Measurements from ENCODE around the gene SALL2. TPM values are rescaled to one million over a fixed set of nuclear protein-coding genes. Genes with fewer than 3 reads are reported as not detected.
A peak's percentile ranks its signal among the peaks of the same experiment; 100 is the strongest.

SALL2 gene
- 10 to 100 TPM in 1 of 2 donors, 1 to 10 TPM in 1; 10.0 to 10.2 TPM for total RNA-seq
- polyA plus RNA-seq: 1 to 10 TPM; 2.9 to 6.1 TPM
- long read RNA-seq, donor 1, transcript SALL2-202 (2 exons, 659 nt): major isoform, 18 of 18 reads
- long read RNA-seq, donor 1, partial matches to known transcripts: 0 of 18 reads
- long read RNA-seq, donor 1, other reads (novel, unspliced or antisense): 0 of 18 reads
- long read RNA-seq, donor 2, full-length matches to known transcripts: 4 of 4 reads
- long read RNA-seq, donor 2, partial matches to known transcripts: 0 of 4 reads
- long read RNA-seq, donor 2, other reads (novel, unspliced or antisense): 0 of 4 reads
- long read RNA-seq, donor 3, transcript SALL2-202 (2 exons, 659 nt): major isoform, 7 of 7 reads
- long read RNA-seq, donor 3, partial matches to known transcripts: 0 of 7 reads
- long read RNA-seq, donor 3, other reads (novel, unspliced or antisense): 0 of 7 reads
- long read RNA-seq, donor 4, full-length matches to known transcripts: 8 of 8 reads
- long read RNA-seq, donor 4, partial matches to known transcripts: 0 of 8 reads
- long read RNA-seq, donor 4, other reads (novel, unspliced or antisense): 0 of 8 reads
- long read RNA-seq, donor 5, full-length matches to known transcripts: 12 of 32 reads
- long read RNA-seq, donor 5, partial matches to known transcripts: 20 of 32 reads
- long read RNA-seq, donor 5, other reads (novel, unspliced or antisense): 0 of 32 reads

GRCh38 chr14:21525962-21526671 is at the start of gene SALL2:
TSS of gene SALL2 (minus strand) at chr14:21526346. CDS start at chr14:21526127, 219 bp downstream.
- H3K27ac ChIP-seq (ENCODE audit: low read depth in 1 of 2, low read length in 1 of 2): peak within 1 kb of the TSS in 1 of 2 donors; percentile 11

GRCh38 chr14:21575661-21576060 is 49.5 kb upstream of the SALL2 start:
- H3K9ac ChIP-seq (ENCODE audit: insufficient read depth in 1 of 2, low read length in 2 of 2): no peak overlapping the region
- H3K27ac ChIP-seq (ENCODE audit: low read depth in 1 of 2, low read length in 1 of 2): no peak overlapping the region
- DNase-seq: no peak
- no peaks in the 10 kb centered on the region for H3K9me3 ChIP-seq (ENCODE audit: control insufficient read depth in 4 of 4, insufficient read depth in 3 of 4, low read length in 3 of 4)
- 73 to 88% methylated on average over 6 of the region's 6 CpGs for WGBS, 2 donors
- no peaks in the 10 kb centered on the region for H3K4me1 ChIP-seq (ENCODE audit: control insufficient read depth in 5 of 5, insufficient read depth in 5 of 5, low read length in 5 of 5)
- no peaks in the 10 kb centered on the region for H3K27me3 ChIP-seq (ENCODE audit: control insufficient read depth in 3 of 3, insufficient read depth in 3 of 3, low read length in 2 of 3)
- ATAC-seq (ENCODE audit: insufficient read depth, low FRiP score): no peak
- H3K4me3 ChIP-seq: no peak overlapping the region
- H3K36me3 ChIP-seq (ENCODE audit: control insufficient read depth in 4 of 4, insufficient read depth in 4 of 4, low read length in 4 of 4): no peaks in the 10 kb centered on the region
- no peak for TF ChIP-seq CTCF (IDR thresholded peaks at IDR 0.05; ENCODE audit: control extremely low read depth, extremely low read depth)

More at GRCh38 chr14:21525962-21526671, at the start of gene SALL2:
- ATAC-seq (ENCODE audit: insufficient read depth, low FRiP score) (peak; percentile 85), DNase-seq (peak; percentile 93 to 95 (median 93))
- H3K9ac ChIP-seq (ENCODE audit: insufficient read depth in 1 of 2, low read length in 2 of 2): peak within 1 kb of the TSS in 1 of 2 donors; percentile 68
- peaks cover 0 to 18% (median 3%) of the 10 kb centered on the region in 4 donors for H3K36me3 ChIP-seq (ENCODE audit: control insufficient read depth in 4 of 4, insufficient read depth in 4 of 4, low read length in 4 of 4)
- H3K4me1 ChIP-seq (ENCODE audit: control insufficient read depth in 5 of 5, insufficient read depth in 5 of 5, low read length in 5 of 5): peaks cover 0 to 12% (median 4%) of the 10 kb centered on the region in 5 donors
- H3K4me3 ChIP-seq: peak within 1 kb of the TSS; percentile 59
- peaks cover 0 to 3% (median 2%) of the 10 kb centered on the region in 3 donors for H3K27me3 ChIP-seq (ENCODE audit: control insufficient read depth in 3 of 3, insufficient read depth in 3 of 3, low read length in 2 of 3)
- 0 to 1% methylated on average over 39 to 43 of the region's 43 CpGs for WGBS, 2 donors
- TF ChIP-seq CTCF (IDR thresholded peaks at IDR 0.05; ENCODE audit: control extremely low read depth, extremely low read depth): no peak
- no peaks in the 10 kb centered on the region for H3K9me3 ChIP-seq (ENCODE audit: control insufficient read depth in 4 of 4, insufficient read depth in 3 of 4, low read length in 3 of 4)

- Histone ChIP-seq H3K9ac (ENCODE audit: insufficient read depth in 1 of 2, low read length in 2 of 2) (no peak overlapping the region), H3K27ac (ENCODE audit: low read depth in 1 of 2, low read length in 1 of 2) (no peak overlapping the region), H3K9me3 (ENCODE audit: control insufficient read depth in 4 of 4, insufficient read depth in 3 of 4, low read length in 3 of 4) (no peaks in the 10 kb centered on the region), H3K27me3 (ENCODE audit: control insufficient read depth in 3 of 3, insufficient read depth in 3 of 3, low read length in 2 of 3) (no peaks in the 10 kb centered on the region), H3K4me3 (no peak overlapping the region), H3K4me1 (ENCODE audit: control insufficient read depth in 5 of 5, insufficient read depth in 5 of 5, low read length in 5 of 5) (no peaks in the 10 kb centered on the region), H3K36me3 (ENCODE audit: control insufficient read depth in 4 of 4, insufficient read depth in 4 of 4, low read length in 4 of 4) (no peaks in the 10 kb centered on the region)
- DNase-seq: no peak
- no peak for ATAC-seq (ENCODE audit: insufficient read depth, low FRiP score)
- TF ChIP-seq CTCF (IDR thresholded peaks at IDR 0.05; ENCODE audit: control extremely low read depth, extremely low read depth): no peak
Observed at GRCh38 chr14:21572604-21573003, 46.5 kb upstream of the SALL2 start.
